Activated naive CD4-positive, alpha-beta T cell treated with Interleukin-2 at 50 U/mL for 16 hours (primary cell): ENCODE measurements around the gene WDR27.

ENCODE experiments used
- DNase-seq: peaks from one replicate; pipeline ENCODE4 v3.0.0-alpha.2; 2020

The WDR27 gene

GRCh38 chr6:169558774-169559441, 142.9 kb downstream of the WDR27 start:
- DNase-seq, result no peak

GRCh38 chr6:169558378-169558773, 143.5 kb downstream of the WDR27 start:
- no peak for DNase-seq

- DNase-seq, result no peak
Observed at GRCh38 chr6:169557887-169558286, 143.9 kb downstream of the WDR27 start.

GRCh38 chr6:169556758-169557548, 144.9 kb downstream of the WDR27 start:
- DNase-seq, result peak; percentile 37

GRCh38 chr6:169555971-169556617, 145.7 kb downstream of the WDR27 start:
- no peak for DNase-seq

GRCh38 chr6:169545982-169546381, 155.8 kb downstream of the WDR27 start:
- DNase-seq, result no peak

- no peak for DNase-seq
Observed at GRCh38 chr6:169543704-169544103, 158.1 kb downstream of the WDR27 start.

GRCh38 chr6:169542491-169542890, 159.3 kb downstream of the WDR27 start:
- no peak for DNase-seq

GRCh38 chr6:169539176-169539897, 162.5 kb downstream of the WDR27 start:
- no peak for DNase-seq

GRCh38 chr6:169536446-169537170, 165.2 kb downstream of the WDR27 start:
- no peak for DNase-seq

GRCh38 chr6:169534039-169534421, 167.8 kb downstream of the WDR27 start:
- no peak for DNase-seq

GRCh38 chr6:169533301-169534038, 168.4 kb downstream of the WDR27 start:
- DNase-seq, result no peak

- no peak for DNase-seq
Observed at GRCh38 chr6:169530752-169531123, 171.1 kb downstream of the WDR27 start.

- DNase-seq, result peak; percentile 18
Observed at GRCh38 chr6:169529931-169530751, 171.7 kb downstream of the WDR27 start.

- no peak for DNase-seq
Observed at GRCh38 chr6:169528755-169529154, 173.1 kb downstream of the WDR27 start.

- no peak for DNase-seq
Observed at GRCh38 chr6:169527306-169527705, 174.5 kb downstream of the WDR27 start.

- no peak for DNase-seq
Observed at GRCh38 chr6:169521825-169522224, 180.0 kb downstream of the WDR27 start.

- DNase-seq, result no peak
Observed at GRCh38 chr6:169520104-169520503, 181.7 kb downstream of the WDR27 start.

- no peak for DNase-seq
Observed at GRCh38 chr6:169518451-169518850, 183.4 kb downstream of the WDR27 start.

- no peak for DNase-seq
Observed at GRCh38 chr6:169513478-169514193, 188.2 kb downstream of the WDR27 start.
